KG1 (cell line): ENCODE data around the gene TESK2.
"Not testable (repeated sequence)": the region's sequence is repeated elsewhere in the genome, so short reads cannot be mapped to it uniquely, and the experiment has no call there.

Experiments
- DNase-seq: peaks from one replicate; lab custom pipeline; 2025; lab: John Stamatoyannopoulos, UW

TESK2 gene

DNA sequence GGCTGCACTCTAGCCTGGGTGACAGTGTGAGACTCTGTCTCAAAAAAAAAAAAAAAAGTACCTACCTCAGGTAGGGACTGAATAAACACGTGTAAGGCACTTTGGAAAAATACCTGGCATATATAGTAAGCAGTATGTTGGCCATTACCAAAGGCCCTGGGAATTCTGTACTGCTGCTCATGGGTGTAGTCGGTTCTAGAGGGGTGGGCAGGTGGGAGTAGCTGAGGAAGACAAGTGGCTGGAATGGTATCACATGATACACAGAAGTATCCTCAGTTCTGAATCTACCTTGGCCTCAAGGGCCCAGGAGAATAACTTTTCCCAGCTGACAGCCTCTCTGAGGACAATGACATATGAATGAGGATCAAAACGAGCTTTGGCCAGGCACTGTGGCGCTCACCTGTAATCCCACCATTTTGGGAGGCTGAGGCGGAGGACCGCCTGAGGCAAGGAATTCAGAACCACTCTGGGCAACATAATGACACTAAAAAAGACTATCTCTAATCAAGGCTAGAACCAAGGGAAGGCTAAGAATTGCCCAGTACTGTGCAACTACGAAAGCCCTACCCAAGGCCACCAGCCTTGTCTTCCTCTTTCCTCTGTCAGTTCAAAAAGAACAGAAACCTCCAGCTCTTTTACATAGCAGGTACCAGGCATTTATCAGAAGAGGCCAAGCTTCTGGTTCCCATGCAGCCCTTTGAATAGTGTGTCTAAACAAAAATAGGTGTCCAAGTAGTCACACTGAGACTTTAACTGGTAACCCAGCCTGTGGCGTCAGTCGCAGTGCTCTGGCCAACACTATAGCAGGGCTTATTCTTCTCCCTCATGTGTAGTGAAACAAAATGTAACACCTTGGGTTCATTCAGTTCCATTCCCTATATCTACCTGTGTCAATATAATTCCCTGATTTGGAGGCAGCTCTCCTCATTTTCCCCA lies 19.3 kb upstream of the TESK2 start:
- DNase-seq = no peak

- DNase-seq = no peak
Observed at GRCh38 chr1:45508295-45509151, 17.6 kb upstream of the TESK2 start.

DNA sequence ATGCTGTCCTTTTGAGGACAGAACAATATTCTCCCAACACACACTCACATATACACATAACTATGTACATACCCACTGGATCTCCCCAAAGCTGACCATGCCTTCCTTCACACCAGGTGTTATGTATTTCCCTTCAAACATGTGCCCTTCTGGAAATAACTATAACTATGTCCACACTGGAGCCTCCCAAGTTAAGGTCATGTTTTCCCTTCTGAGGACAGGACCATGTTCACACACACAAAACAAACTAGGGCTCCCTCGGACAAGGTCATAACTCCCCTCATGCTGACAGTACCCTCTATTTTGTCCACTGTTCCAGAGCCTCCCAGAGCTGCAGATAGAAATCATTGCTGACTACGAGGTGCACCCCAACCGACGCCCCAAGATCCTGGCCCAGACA lies 16.9 kb upstream of the TESK2 start:
- DNase-seq = no peak

DNA sequence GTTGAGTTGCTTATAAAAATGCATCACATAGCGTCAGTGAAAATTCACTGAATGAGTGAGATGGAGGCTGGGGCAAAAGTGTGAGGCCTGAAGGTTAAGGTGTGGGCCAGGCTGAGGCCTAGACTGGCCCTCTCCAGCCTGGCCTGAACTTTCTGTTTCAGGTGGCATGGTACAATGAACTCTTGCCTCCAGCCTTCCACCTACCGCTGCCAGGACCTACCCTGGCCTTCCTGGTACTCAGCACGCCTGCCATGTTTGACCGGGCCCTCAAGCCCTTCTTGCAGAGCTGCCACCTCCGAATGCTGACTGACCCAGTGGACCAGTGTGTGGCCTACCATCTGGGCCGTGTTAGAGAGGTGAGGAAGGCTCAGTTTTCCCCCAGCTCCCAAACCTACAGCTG lies 16.2 kb upstream of the TESK2 start:
- no peak for DNase-seq

GRCh38 chr1:45503462-45504360 lies 12.7 kb upstream of the TESK2 start:
- no peak for DNase-seq

GRCh38 chr1:45501505-45501859 lies 10.5 kb upstream of the TESK2 start:
- DNase-seq = no peak

DNA sequence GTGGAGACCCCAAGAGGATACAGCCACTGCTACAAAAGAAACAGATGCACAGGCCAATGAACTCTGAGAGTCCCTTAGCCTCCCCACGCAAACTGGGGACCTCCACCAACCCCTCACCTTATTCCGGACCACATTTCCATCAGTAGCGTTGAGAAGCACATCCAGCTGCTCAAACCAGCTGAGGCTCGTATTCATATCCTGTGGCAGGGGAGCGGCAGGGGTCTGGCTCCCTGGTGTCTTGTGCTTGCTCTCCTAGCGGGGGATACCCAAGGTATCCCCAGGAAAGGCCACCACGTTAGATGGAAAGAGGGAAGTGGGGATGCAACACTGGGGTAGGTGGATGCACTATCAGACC lies 8.4 kb upstream of the TESK2 start:
- DNase-seq = peak; percentile 9

- DNase-seq = no peak
Observed at GRCh38 chr1:45498279-45498678, 7.3 kb upstream of the TESK2 start.

- DNase-seq = peak; percentile 36
Observed at GRCh38 chr1:45493116-45493697, 2.2 kb upstream of the TESK2 start.

- DNase-seq = no peak
Observed at GRCh38 chr1:45492691-45493090, 1.7 kb upstream of the TESK2 start.

- no peak for DNase-seq
Observed at GRCh38 chr1:45491487-45492260, 711 bp upstream of the TESK2 start.

DNA sequence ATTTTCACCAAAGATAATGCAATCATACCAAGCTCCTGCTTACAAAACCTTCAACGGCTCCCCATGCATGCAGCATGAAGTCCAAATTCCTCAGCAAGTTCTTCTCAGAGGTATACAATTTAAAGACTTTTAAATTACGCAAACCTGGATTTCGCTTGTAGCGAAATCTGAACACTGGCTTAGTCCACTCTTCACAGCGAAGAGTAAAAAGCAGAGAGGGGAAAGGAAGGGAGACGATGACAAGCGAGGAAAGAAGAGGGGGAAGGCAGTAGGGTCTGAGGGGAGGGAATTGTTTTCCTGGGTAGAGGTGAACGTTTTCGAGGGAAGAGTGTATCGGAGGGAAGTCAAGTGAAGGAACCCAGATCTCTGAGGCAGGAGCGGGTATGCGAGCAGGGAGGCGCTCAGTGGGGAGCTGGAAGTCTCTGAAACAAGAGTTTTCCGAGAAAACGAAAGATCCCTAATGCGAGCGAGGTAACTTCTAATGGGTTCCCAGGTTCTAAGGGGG lies 790 bp downstream of the TESK2 start:
- peak; percentile 24 for DNase-seq

DNA sequence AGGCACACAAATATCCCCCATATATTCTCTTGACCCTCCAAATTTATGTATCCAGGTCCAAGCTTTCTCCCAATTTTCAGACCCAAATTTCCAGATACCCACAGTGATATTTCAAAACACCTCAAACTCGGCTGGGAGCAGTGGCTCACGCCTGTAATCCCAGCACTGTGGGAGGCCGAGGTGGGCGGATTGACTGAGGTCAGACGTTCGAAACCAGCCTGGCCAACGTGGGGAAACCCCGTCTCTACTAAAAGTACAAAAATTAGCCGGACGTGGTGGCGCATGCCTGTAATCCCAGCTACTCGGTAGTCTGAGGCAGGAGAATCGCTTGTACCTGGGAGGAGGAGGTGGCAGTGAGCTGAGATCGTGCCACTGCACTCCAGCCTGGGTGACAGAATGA lies 1.6 kb downstream of the TESK2 start:
- DNase-seq = not testable (repeated sequence)

- DNase-seq = no peak
Observed at GRCh38 chr1:45488666-45489377, 2.1 kb downstream of the TESK2 start.

DNA sequence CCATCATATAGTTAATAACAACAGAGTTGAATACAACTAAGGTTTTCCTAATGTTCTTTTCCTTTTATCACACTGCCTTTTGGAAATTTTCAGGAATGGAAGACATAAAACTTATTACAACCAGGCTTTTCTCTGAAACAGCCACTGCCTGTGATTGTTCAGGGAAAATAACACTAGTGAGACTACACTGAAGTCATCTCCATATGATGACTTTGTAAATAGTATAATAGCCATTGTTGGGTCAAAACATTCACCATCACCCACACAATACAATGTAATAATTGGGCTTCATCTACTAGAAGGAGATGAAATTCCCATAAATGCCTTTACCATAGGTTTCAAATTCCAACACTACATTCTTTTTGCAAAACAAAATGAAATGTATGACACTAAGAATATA lies 5.0 kb downstream of the TESK2 start:
- no peak for DNase-seq

DNA sequence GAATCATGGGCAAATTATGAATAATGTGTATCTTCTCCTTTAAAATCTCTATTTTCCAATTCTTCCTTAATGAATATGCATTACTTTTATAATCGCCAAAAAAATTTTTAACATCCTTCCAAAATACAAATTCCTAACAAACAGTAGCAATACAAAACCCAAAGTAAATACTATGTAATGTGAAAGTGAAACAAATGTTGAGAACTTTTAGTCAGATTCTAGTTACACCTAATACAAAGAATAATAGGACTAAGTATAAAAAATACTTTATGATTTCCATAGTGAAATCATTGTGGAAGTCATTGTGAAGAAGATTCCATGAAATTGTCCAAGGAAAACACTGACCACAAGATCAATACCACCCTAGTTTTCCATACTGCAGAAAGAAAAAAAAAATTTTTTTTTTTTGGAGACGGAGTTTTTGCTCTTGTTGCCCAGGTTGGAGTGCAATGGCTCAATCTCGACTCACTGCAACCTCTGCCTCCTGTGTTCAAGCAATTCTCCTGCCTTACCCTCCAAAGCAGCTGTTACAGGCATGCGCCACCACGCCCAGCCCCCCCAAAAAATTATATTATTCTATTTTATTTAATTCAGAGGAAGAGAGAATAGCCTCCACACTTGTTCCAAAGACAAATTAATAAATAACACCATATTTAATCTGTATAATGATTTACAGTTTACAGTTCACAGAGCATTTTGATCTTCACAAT lies 11.8 kb downstream of the TESK2 start:
- no peak for DNase-seq

DNA sequence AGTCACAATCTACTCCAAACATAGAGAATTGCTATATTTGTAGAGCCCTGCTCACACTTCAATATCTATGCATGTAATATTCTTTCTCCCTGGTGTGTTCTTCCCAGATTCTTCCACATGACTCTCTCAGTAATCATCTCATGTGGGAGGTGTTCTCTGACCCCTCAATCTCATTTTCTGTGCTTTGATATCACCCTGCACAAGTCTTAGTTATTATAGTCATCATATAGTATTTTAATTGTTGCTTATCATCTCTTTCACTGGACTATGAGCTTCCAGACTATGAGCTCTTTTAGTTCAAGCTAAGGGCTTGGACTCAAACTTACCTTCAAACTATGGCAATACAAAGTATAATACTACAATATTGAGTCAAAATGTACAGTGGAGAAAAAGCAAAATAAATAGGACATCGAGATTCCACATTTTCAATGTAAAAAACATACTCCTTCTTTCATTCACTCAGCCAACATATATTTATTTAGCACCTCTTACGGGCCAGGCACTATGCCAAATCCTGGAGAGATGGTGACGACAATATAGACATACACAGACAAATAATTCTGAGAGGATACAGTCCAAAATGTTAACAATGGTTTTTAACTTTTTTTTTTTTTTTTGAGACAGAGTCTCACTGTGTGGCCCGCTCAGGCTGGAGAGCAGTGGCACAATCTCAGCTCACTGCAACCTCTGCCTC lies 12.7 kb downstream of the TESK2 start:
- no peak for DNase-seq

DNA sequence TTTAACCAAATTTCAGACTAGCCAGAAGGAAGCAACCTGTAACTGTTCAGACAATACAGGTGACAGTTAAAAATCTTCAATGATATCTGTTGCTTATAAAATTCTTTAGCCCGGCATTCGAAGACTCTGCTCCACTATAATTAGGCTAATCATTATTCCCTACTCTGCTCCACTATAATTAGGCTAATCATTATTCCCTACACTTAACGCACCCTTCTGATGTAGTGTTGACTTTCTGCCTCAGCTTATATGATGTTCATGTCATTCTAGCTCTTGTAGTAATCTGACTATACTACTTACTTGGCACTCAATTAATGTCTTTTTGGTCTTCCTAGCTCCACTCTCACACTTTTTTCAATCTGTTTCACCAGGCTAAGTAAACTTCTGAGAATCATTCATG lies 13.3 kb downstream of the TESK2 start:
- no peak for DNase-seq

GRCh38 chr1:45474194-45474593 lies 16.8 kb downstream of the TESK2 start:
- DNase-seq = not testable (repeated sequence)
